Esophagus mucosa (tissue), 1 donor: Measurements from ENCODE around the gene CRB2. TPM values are rescaled to one million over a fixed set of nuclear protein-coding genes. Genes with fewer than 3 reads are reported as not detected.

Source experiments
- ATAC-seq: fragments of 200-7000 bp; cut with Tn5 transposase; one replicate; pipeline ENCODE4 v1.9.1; 2020
- total RNA-seq: library from RNA; stranded (reverse); gene quantifications from one replicate; pipeline ENCODE4 v1.2.4, GENCODE V29; 2023
- donor health status: DM: yes; HTN: yes; CAD: no.

CRB2 gene
- total RNA-seq, 1 donor from 2014 or later: not detected

DNA sequence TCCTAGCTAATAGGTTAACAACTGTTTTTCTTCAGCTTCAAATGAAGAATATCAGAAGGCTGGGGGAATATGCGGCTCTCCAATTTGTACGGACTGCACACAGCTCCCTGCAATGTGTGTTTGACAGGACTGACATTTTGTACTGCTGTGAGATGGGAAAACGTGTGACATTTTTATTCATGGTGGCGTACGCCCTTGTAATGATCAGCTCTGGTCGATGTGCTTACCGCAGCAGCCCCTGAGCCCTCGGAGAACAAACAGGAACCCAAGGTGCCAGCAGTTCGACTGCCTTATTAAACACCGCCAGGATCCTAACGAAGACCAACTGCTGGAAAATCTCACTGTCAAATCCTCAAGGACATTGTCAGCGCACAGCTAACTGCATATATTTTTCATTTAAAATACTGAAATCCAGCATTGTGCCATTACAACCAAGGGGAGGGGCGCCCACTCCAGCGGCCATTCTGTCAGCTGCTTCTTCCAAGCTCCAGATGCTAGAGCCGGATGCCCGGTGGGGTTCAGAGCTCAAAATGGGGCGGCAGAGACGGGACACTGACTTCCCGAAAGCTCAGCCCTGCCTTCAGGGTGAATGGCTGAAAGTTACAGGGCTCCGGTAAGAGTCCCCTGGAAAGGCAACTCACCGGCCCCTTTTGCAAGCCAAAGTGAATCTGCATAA lies 66.8 kb downstream of the CRB2 start:
- ATAC-seq: no peak

DNA sequence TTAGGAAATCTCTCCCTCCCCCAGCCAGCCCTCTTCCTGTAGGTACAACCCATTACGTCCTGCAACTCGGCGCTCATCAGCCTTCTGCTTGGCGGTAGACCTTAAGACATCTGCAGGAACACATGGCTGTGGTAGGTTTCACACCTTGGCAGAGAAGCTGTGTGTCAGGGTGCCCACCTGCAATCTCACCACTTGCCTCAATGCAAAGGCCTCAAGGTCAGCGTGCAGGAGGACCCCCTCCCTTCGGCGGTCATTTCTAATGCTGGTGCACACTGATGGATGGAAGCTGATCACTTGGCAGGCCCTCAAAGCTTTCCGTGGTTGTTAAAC lies 67.3 kb downstream of the CRB2 start:
- no peak for ATAC-seq

DNA sequence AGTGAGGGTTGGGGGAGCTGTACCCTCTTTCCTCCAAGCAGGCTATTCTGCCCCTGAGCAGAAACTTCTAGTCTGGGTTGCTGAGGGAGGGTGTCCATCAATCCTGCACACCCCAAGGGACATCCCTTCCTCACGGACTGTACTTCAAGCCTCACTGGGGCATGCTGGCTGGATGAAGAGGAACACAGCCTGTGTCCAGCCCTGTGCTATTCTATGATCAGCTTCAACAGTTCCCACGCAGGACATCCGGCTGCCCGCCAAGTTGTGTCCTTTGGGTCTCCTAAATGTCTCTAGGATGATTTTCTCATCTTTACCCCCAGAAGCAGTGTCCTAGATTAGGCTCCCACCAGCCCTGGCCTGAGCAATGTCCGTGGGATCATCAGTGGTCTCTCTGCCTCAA lies 68.1 kb downstream of the CRB2 start:
- no peak for ATAC-seq

DNA sequence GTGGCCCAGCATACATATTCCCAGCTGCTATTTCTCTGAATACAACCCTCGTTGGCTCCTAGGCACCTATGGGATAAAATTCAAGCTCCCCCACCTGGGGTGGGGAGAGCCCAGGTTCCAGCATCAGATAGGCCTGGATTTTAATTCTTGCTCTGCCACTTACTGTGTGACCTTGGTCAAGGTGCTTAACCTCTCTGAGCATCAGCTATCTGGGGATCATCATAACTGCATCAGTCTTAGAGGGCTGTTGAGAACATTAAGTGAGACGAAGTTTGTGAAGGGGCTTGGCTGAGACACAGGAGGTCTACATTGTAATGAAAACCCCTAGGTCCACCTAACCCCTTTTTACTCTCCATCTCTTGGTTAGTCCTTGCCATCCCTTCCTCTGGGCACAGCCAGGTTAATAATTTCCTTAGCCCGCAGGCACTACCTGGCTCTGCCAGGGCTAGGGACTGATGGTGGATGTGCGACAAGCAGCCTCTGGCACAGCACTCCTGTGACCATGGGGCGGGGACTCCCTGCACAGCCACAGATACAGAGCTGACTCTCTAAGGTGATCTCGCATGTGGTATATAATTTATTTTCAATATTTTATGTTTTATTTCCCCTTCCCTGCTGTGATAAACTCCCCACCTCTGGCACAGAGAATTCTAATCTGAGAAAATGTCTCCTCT lies 68.7 kb downstream of the CRB2 start:
- ATAC-seq: no peak

DNA sequence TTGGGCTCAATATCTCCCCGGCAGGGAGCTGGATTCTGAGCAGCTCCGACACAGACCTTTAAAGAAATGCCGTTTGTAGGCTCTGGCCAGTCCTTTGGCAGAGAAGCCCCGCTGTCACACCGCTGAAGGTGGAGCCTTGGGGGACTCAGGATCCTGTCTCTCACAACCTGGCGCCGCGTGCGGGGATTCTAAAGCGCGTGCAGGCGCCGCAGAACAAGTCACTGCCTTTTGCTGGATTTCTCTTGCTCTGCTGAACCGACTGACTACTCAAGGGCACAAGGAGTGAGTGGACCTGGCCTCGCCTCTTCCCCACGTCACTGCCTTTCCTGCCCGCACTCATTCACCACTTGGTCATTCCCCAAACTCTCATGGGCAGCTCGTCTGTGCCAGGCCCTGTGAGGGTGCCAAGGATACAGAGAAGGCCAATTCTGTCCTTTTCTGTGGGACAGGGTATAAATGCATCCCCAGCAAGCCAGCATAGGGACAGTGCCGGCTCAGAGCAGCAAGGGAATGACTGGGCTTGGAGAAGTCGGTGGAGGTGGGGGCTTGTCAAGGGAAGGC lies 69.3 kb downstream of the CRB2 start:
- no peak for ATAC-seq

DNA sequence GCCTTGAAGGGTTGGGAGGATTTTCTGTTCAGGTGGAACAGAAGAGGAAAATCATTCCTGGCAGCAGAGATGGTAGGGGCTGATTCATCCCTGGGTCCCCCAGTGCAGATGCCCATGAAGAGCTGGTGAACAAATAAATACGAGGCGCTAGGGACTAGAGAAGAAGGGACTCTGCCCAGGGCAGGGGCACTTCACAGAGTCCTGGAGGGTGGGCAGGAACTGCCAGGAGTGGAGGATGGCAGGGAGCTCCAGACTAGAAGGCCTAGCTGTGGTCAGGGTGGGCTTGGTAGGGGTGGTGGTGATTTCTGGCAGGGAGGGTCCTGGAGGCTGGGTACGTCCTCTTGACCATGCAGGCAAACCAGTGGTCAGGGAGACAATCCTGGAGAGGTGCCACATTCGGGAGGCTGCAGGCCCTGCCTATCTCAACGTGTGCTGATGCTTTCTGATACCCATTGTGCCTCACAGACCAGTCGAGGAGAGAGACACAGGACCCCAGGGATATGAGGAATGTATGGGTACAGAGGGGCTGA lies 69.9 kb downstream of the CRB2 start:
- ATAC-seq: peak; percentile 20

DNA sequence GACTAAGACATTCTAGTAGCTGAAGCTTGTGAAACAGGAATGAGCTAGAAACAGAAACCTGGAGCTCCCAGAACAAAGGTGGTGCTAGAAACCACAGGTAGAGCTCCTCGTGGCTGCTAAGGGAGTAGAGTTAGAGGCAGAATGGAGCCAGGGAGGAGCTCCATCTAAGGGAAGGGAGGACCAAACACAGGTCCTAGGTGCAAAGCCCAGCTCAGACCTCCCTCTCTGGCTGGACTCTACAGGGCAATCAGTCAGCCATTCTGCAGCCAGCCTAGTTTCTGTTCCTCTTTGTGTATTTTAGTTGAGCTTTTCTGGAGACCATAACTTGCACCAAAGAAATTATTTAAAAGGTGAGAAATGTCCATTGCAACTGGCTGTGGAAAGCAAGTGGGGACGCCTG lies 70.4 kb downstream of the CRB2 start:
- ATAC-seq: no peak

Other genes with a start within 250 kb of the CRB2 start
- gene STRBP, start 87.6 kb upstream of the CRB2 start, total RNA-seq: 31.2 TPM